Endothelial cell of umbilical vein (primary cell): ENCODE results near the gene NCSTN. TPM values are rescaled to one million over a fixed set of nuclear protein-coding genes. Genes with fewer than 3 reads are reported as not detected.

Source experiments
- BruUV-seq: library from RNA; stranded (reverse); fragments of 400-500 nt; replicated peaks from 2 replicates; lab custom pipeline; 2021; lab: Mats Ljungman, UMichigan
- CTCF ChIA-PET: fragments of 300-600, 350-600 bp; sonication (Branson Sonifier 250); formaldehyde crosslinking; loops from one replicate; lab custom pipeline; 2021; ENCODE audit warnings: antibody characterized with exemption, inconsistent platforms; lab: Charles Lee
- POLR2A ChIA-PET: fragments of 300-600, 350-600 bp; sonication (Branson Sonifier 250); formaldehyde crosslinking; loops from one replicate; lab custom pipeline; 2021; ENCODE audit warnings: antibody characterized with exemption, inconsistent platforms; lab: Charles Lee
- DNase-seq: peaks from one replicate; pipeline ENCODE4 v3.0.0-alpha.2; 2011; ENCODE audit warnings: low read depth, low spot score
- FAIRE-seq: peaks from 2 replicates; lab custom pipeline; 2011; peaks lifted over from hg19 to GRCh38; lab: Jason Lieb, UNC
- H2AFZ ChIP-seq: 2 replicates; pipeline ENCODE4 v1.6.0; 2012; ENCODE audit warnings: low read depth, low read length, control low read depth, inconsistent platforms
- H3K27ac ChIP-seq: 2 replicates; pipeline ENCODE4 v1.5.1; 2011; ENCODE audit warnings: low read depth, mild to moderate bottlenecking, control low read depth, low read length, moderate library complexity; ENCODE audit not compliant: insufficient read depth
- H3K27me3 ChIP-seq, 2 experiments: 2 replicates each; pipeline versions ENCODE4 v1.6.0 to v1.6.1; 2011; ENCODE audit warnings: low read length in 2 of 2, mixed read lengths in 1 of 2; ENCODE audit not compliant: control insufficient read depth in 2 of 2, insufficient read depth in 2 of 2
- H3K36me3 ChIP-seq, 2 experiments: 2 replicates in 1 of 2; 3 replicates in 1 of 2; pipeline ENCODE4 v1.5.1; 2011; ENCODE audit warnings: low read length in 2 of 2, mild to moderate bottlenecking in 1 of 2, moderate library complexity in 1 of 2; ENCODE audit not compliant: control insufficient read depth in 2 of 2, insufficient read depth in 2 of 2; ENCODE audit errors: extremely low read depth in 1 of 2
- H3K4me1 ChIP-seq: 3 replicates; pipeline ENCODE4 v1.5.1; 2011; ENCODE audit warnings: mild to moderate bottlenecking, low read length; ENCODE audit not compliant: control insufficient read depth, insufficient read depth; ENCODE audit errors: extremely low read depth
- H3K4me2 ChIP-seq: 2 replicates; pipeline ENCODE4 v1.6.1; 2011; ENCODE audit warnings: low read length, control low read depth, mixed read lengths; ENCODE audit not compliant: insufficient read depth
- H3K4me3 ChIP-seq, 3 experiments: fragments of 200-600 bp in 1 of 3; sonication (generic), shearing (Covaris generic) in 1 of 3; replicated peaks in 1 of 3; 2 replicates each; pipeline ENCODE4 v1.5.1; 2011 to 2016; ENCODE audit warnings: control low read depth in 3 of 3, low read length in 3 of 3, mild to moderate bottlenecking in 2 of 3, inconsistent platforms in 1 of 3, low read depth in 1 of 3, moderate library complexity in 1 of 3; ENCODE audit not compliant: insufficient read depth in 1 of 3
- H3K79me2 ChIP-seq: 2 replicates; pipeline ENCODE4 v1.6.0; 2012; ENCODE audit warnings: low read length, inconsistent platforms; ENCODE audit not compliant: control insufficient read depth, insufficient read depth
- H3K9ac ChIP-seq: replicated peaks from 2 replicates; pipeline ENCODE3; 2011; ENCODE audit warnings: low read length, control low read depth; ENCODE audit not compliant: insufficient read depth; ENCODE audit errors: extremely low read depth
- H3K9me1 ChIP-seq: replicated peaks from 3 replicates; pipeline ENCODE4 v1.6.0; 2011; ENCODE audit warnings: mild to moderate bottlenecking, low read length; ENCODE audit not compliant: control insufficient read depth, insufficient read depth; ENCODE audit errors: extremely low read depth
- H3K9me3 ChIP-seq: replicated peaks from 2 replicates; pipeline ENCODE4 v1.5.1; 2012; ENCODE audit warnings: low read length, inconsistent platforms; ENCODE audit not compliant: control insufficient read depth, insufficient read depth
- H4K20me1 ChIP-seq: replicated peaks from 2 replicates; pipeline ENCODE3; 2011; ENCODE audit warnings: mild to moderate bottlenecking, low read length; ENCODE audit not compliant: control insufficient read depth, insufficient read depth; ENCODE audit errors: extremely low read depth
- CTCF ChIP-seq, 2 donors: IDR thresholded peaks; 1 replicate in 1 of 2; 2 replicates in 1 of 2; pipeline ENCODE4 v1.5.1; 2011; ENCODE audit warnings: low read length in 2 of 2, mild to moderate bottlenecking in 2 of 2, moderate library complexity in 2 of 2, control low read depth in 1 of 2, inconsistent platforms in 1 of 2, low read depth in 1 of 2; ENCODE audit not compliant: insufficient read depth in 1 of 2; ENCODE audit errors: extremely low read depth in 1 of 2
- EZH2 ChIP-seq: IDR thresholded peaks from 2 replicates; pipeline ENCODE4 v1.6.1; 2012; ENCODE audit warnings: borderline replicate concordance, low read depth, mild to moderate bottlenecking, moderate library complexity, low read length, inconsistent platforms; ENCODE audit not compliant: severe bottlenecking
- FOS ChIP-seq: IDR thresholded peaks from 2 replicates; pipeline ENCODE4 v1.6.1; 2011; ENCODE audit warnings: mild to moderate bottlenecking, low read length, moderate library complexity, borderline replicate concordance; ENCODE audit not compliant: insufficient read depth
- GATA2 ChIP-seq: IDR thresholded peaks from 2 replicates; pipeline ENCODE4 v1.7.0; 2011; ENCODE audit warnings: low read depth, mild to moderate bottlenecking, moderate library complexity, mixed read lengths, low read length; ENCODE audit not compliant: insufficient read length, insufficient read depth
- JUN ChIP-seq: IDR thresholded peaks from 2 replicates; pipeline ENCODE4 v1.6.1; 2011; ENCODE audit warnings: borderline replicate concordance, low read depth; ENCODE audit not compliant: insufficient read length, insufficient read depth
- MAX ChIP-seq: IDR thresholded peaks from 2 replicates; pipeline ENCODE4 v1.6.1; 2011; ENCODE audit not compliant: insufficient read depth, insufficient read length
- MYC ChIP-seq: IDR thresholded peaks from one replicate; pipeline ENCODE4 v1.6.1; 2011; ENCODE audit warnings: mild to moderate bottlenecking, low read depth, low read length
- POLR2A ChIP-seq: IDR thresholded peaks from 2 replicates; pipeline ENCODE4 v1.6.1; 2012; ENCODE audit warnings: low read depth, mild to moderate bottlenecking, control low read depth, low read length
- POLR2AphosphoS5 ChIP-seq: IDR thresholded peaks from 2 replicates; pipeline ENCODE4 v1.6.1; 2012; ENCODE audit warnings: low read depth, mild to moderate bottlenecking, control low read depth, low read length, moderate library complexity; ENCODE audit not compliant: insufficient read depth
- dilution Hi-C: fragments of 300-500 bp; cut with MboI; formaldehyde crosslinking; loops from one replicate; pipeline ENCODE4 v1.15.0; 2019; ENCODE audit warnings: low sequenced_read_pairs; ENCODE audit not compliant: extremely low pct_ligation_motif_present
- intact Hi-C: fragments of 100-400 bp; cut with micrococcal nuclease; formaldehyde crosslinking; loops from one replicate; pipeline ENCODE4 v1.10.0; 2022
- polyA plus RNA-seq, 4 experiments: library from polyadenylated mRNA; depleted of rRNA in 3 of 4; stranded (reverse) in 3 of 4; unstranded in 1 of 4; fragments of >200 nt; gene quantifications; 2 replicates each; pipeline versions ENCODE4 v1.2.1 to v1.2.3, GENCODE V29; 2011 to 2012; ENCODE audit warnings: missing spikeins in 1 of 4
- total RNA-seq: library from RNA; stranded (reverse); gene quantifications from 2 replicates; pipeline ENCODE4 v1.2.3, GENCODE V29; 2021

Gene NCSTN
- total and polyA plus RNA-seq, 2 donors (not counting 3 experiments of a cell fraction or from before 2014, with no cell fraction given) = 92.5 to 199 TPM

GRCh38 chr1:160376525-160377131 lies 33.4 kb downstream of the NCSTN start:
- Histone ChIP-seq H3K9me1 (no peaks in the 10 kb centered on the region), H3K9ac (no peak overlapping the region), H4K20me1 (no peaks in the 10 kb centered on the region), H3K4me3 (no peak overlapping the region), H2AFZ (no peak overlapping the region), H3K79me2 (no peaks in the 10 kb centered on the region), H3K9me3 (no peaks in the 10 kb centered on the region), H3K27ac (no peak overlapping the region), H3K36me3 (no peaks in the 10 kb centered on the region), H3K4me1 (no peaks in the 10 kb centered on the region), H3K4me2 (no peak overlapping the region), H3K27me3 (peaks cover 20 to 26% of the 10 kb centered on the region in 2 experiments)
- TF ChIP-seq CTCF (IDR thresholded peaks at IDR 0.05; ENCODE audit: extremely low read depth in 1 of 2, insufficient read depth in 1 of 2, low read depth in 1 of 2, low read length in 2 of 2) (peak; percentile 83 to 92), MAX (no peak)
- POLR2A ChIA-PET = no interaction called here
- no TSS peak for BruUV-seq
- DNase-seq (peak; percentile 65), FAIRE-seq (peak; percentile 89)
- CTCF ChIA-PET = interaction anchor here (0.6 to 6.8 kb wide), 40 partner anchors 10 to 484 kb away, joined by 3 to 100 read pairs (median 5); partner anchors contain the start of genes ATP1A2, IGSF8, KCNJ9 and NHLH1
- dilution Hi-C loops = no loop called here
- intact Hi-C loops = loop anchor here (1.0 kb wide), 5 partner anchors 22 to 291 kb away; no protein-coding TSS in a partner anchor

- no peak for FAIRE-seq
- intact Hi-C loops = no loop called here
- H3K9me1 ChIP-seq = no peaks in the 10 kb centered on the region
Measured at GRCh38 chr1:160377585-160378206, 34.5 kb downstream of the NCSTN start.

More at GRCh38 chr1:160377585-160378206, 34.5 kb downstream of the NCSTN start:
- dilution Hi-C loops = no loop called here
- H3K4me3 ChIP-seq = no peak overlapping the region
- H3K79me2 ChIP-seq = no peaks in the 10 kb centered on the region
- no peaks in the 10 kb centered on the region for H3K4me1 ChIP-seq
- TF ChIP-seq POLR2A = no peak
- TF ChIP-seq JUN = no peak
- no peak for TF ChIP-seq POLR2AphosphoS5
- no peak for TF ChIP-seq EZH2
- no peak for TF ChIP-seq MYC
- no peak for TF ChIP-seq CTCF (IDR thresholded peaks at IDR 0.05; ENCODE audit: extremely low read depth in 1 of 2, insufficient read depth in 1 of 2, low read depth in 1 of 2, low read length in 2 of 2)
- no peak for TF ChIP-seq MAX
- TF ChIP-seq GATA2 = no peak
- TF ChIP-seq FOS = no peak
- no peaks in the 10 kb centered on the region for H3K9me3 ChIP-seq
- H3K9ac ChIP-seq = no peak overlapping the region
- no peak overlapping the region for H2AFZ ChIP-seq
- ChIA-PET POLR2A (no interaction called here), CTCF (interaction anchor here (1.0 to 6.8 kb wide), 15 partner anchors 11 to 296 kb away, joined by 4 to 100 read pairs (median 14); partner anchors contain the start of genes ATP1A2, IGSF8, KCNJ9 and NHLH1)
- no peak overlapping the region for H3K27ac ChIP-seq
- H4K20me1 ChIP-seq = no peaks in the 10 kb centered on the region
- peaks cover 23 to 26% of the 10 kb centered on the region in 2 experiments for H3K27me3 ChIP-seq
- DNase-seq = no peak
- H3K4me2 ChIP-seq = no peak overlapping the region
- BruUV-seq = no TSS peak
- H3K36me3 ChIP-seq = no peaks in the 10 kb centered on the region
